ENCODE measurements around the gene POLR3H. TPM values are rescaled to one million over a fixed set of nuclear protein-coding genes. Genes with fewer than 3 reads are reported as not detected.

Gene POLR3H
- total and polyA plus RNA-seq, 2 of the 4 experiments (the other 2 are of a cell fraction) = 37.8 to 67.8 TPM

GRCh38 chr22:41481131-41481830 is 63.0 kb downstream of the POLR3H start:
- intact Hi-C loops (cut with micrococcal nuclease) = no loop called here
- POLR2A ChIA-PET (ENCODE audit: unreplicated experiment) = no interaction called here
- DNase-seq (peak; percentile 54), ATAC-seq (ENCODE audit: low read depth) (no peak)
- Histone ChIP-seq H2BK120ac (ENCODE audit: low read depth, low read length) (no peak overlapping the region), H3K4me1 (ENCODE audit: control insufficient read depth, insufficient read depth, low read length) (peaks cover 37% of the 10 kb centered on the region), H3K9me3 (ENCODE audit: control insufficient read depth, insufficient read depth, low read length) (no peaks in the 10 kb centered on the region), H3K4ac (ENCODE audit: low read depth, low read length) (peak overlapping the region; percentile 38), H3K27me3 (ENCODE audit: control insufficient read depth, insufficient read depth, low read length) (no peaks in the 10 kb centered on the region), H3K4me2 (ENCODE audit: low read depth, low read length) (peak overlapping the region; percentile 32; the same call in 1 of the 2 replicates), H3K18ac (ENCODE audit: low read depth, low read length) (no peak overlapping the region), H4K5ac (ENCODE audit: low read depth, low read length) (no peak overlapping the region), H3K56ac (ENCODE audit: extremely low read depth, insufficient read depth, low read length) (no peak overlapping the region), H2AK5ac (ENCODE audit: low read depth, low read length) (no peak overlapping the region; the same call in 1 of the 2 replicates), H2AFZ (replicated peaks; ENCODE audit: low read length, poor library complexity) (no peak overlapping the region), H2BK5ac (ENCODE audit: low read depth, low read length, poor library complexity, severe bottlenecking) (no peak overlapping the region), H4K91ac (ENCODE audit: insufficient read depth, low read depth, low read length) (no peak overlapping the region), H2AK9ac (replicated peaks; ENCODE audit: low read depth, low read length, poor library complexity) (no peak overlapping the region), H3K9me1 (ENCODE audit: insufficient read depth, low read length) (peaks cover 29% of the 10 kb centered on the region), H3K27ac (ENCODE audit: insufficient read depth, low read length) (no peak overlapping the region), H2BK20ac (ENCODE audit: low read depth, low read length) (peak overlapping the region; percentile 33; the same call in 1 of the 2 replicates), H3K79me1 (ENCODE audit: low read depth in 1 of 2, low read length in 2 of 2) (peaks cover 22 to 87% of the 10 kb centered on the region in 2 experiments), H3K14ac (replicated peaks; ENCODE audit: low read depth, low read length) (no peak overlapping the region), H3K9ac (ENCODE audit: low read depth, low read length) (no peak overlapping the region), H4K8ac (ENCODE audit: low read depth in 2 of 2, low read length in 2 of 2) (no peak overlapping the region), H2BK15ac (ENCODE audit: low read depth, low read length) (no peak overlapping the region; the same call in 2 of the 3 replicates), H4K20me1 (ENCODE audit: insufficient read depth, low read length) (peaks cover 50% of the 10 kb centered on the region), H3K4me3 (ENCODE audit: insufficient read depth, low read depth, low read length) (no peak overlapping the region), H3K23ac (ENCODE audit: low read depth, low read length) (no peak overlapping the region), H3K36me3 (ENCODE audit: control insufficient read depth, insufficient read depth, low read length) (no peaks in the 10 kb centered on the region)
- BruUV-seq (replicated peaks) = no TSS peak
- WGBS, 2 experiments (ENCODE audit: extremely low coverage in 2 of 2, insufficient read length in 1 of 2) = 88% methylated on average over 7 of the region's 15 CpGs; no CpG with 5 or more reads in 1 of the 2 experiments
- in situ Hi-C loops (cut with MboI; ENCODE audit: low sequenced_read_pairs) = no loop called here
- dilution Hi-C loops (cut with HindIII; ENCODE audit: low sequenced_read_pairs, unreplicated experiment) = no loop called here
- TF ChIP-seq MXI1 (IDR thresholded peaks at IDR 0.05; ENCODE audit: borderline replicate concordance, low read depth, low read length) (no peak), RCOR1 (IDR thresholded peaks at IDR 0.05; ENCODE audit: insufficient replicate concordance, low read length) (no peak), NFE2L2 (IDR thresholded peaks at IDR 0.05; ENCODE audit: low read depth, low read length) (no peak), CEBPB (IDR thresholded peaks at IDR 0.05; ENCODE audit: low read depth, low read length) (no peak), RAD21 (IDR thresholded peaks at IDR 0.05; ENCODE audit: low read length) (no peak), MAFK (IDR thresholded peaks at IDR 0.05; ENCODE audit: low read depth, low read length) (no peak)
- CTCF ChIA-PET = interaction anchor here (1.9 kb wide), 1 partner anchor 36 kb away, joined by 7 read pairs; no protein-coding TSS in a partner anchor
